HCT116 (cell line): ENCODE results near the gene DOCK9.

Experiments
- CEBPB ChIP-seq: IDR thresholded peaks from 2 replicates; pipeline ENCODE4 v1.6.1; 2012; ENCODE audit warnings: low read depth
- EGR1 ChIP-seq: IDR thresholded peaks from 2 replicates; pipeline ENCODE4 v1.6.1; 2012; ENCODE audit warnings: low read depth
- EZH2 ChIP-seq: fragments of 200-600 bp; sonication (generic); IDR thresholded peaks from 2 replicates; pipeline ENCODE4 v1.6.1; 2017; ENCODE audit warnings: antibody characterized with exemption, mixed run types
- EZH2phosphoT487 ChIP-seq: fragments of 200-600 bp; IDR thresholded peaks from 2 replicates; pipeline ENCODE4 v1.6.1; 2018; ENCODE audit warnings: antibody characterized with exemption, borderline replicate concordance
- FOSL1 ChIP-seq: IDR thresholded peaks from 2 replicates; pipeline ENCODE4 v1.6.1; 2012; ENCODE audit warnings: low read depth
- POLR2A ChIP-seq: IDR thresholded peaks from 2 replicates; pipeline ENCODE4 v1.7.0; 2011; ENCODE audit warnings: borderline replicate concordance; ENCODE audit not compliant: insufficient read depth, insufficient read length; ENCODE audit errors: extremely low read depth
- POLR2AphosphoS5 ChIP-seq: IDR thresholded peaks from 2 replicates; pipeline ENCODE4 v1.6.1; 2011; ENCODE audit warnings: mild to moderate bottlenecking, low read depth, low read length, moderate library complexity
- RAD21 ChIP-seq: IDR thresholded peaks from 2 replicates; pipeline ENCODE4 v1.6.1; 2012; ENCODE audit warnings: low read depth, mild to moderate bottlenecking
- SP1 ChIP-seq: IDR thresholded peaks from 2 replicates; pipeline ENCODE4 v1.6.1; 2012; ENCODE audit warnings: low read depth
- TCF7L2 ChIP-seq: IDR thresholded peaks from 2 replicates; pipeline ENCODE4 v1.7.0; 2011; ENCODE audit warnings: borderline replicate concordance, inconsistent platforms; ENCODE audit not compliant: insufficient read depth, insufficient read length; ENCODE audit errors: extremely low read depth
- TF ChIP-seq, protein P1 (sequence below), 3 experiments: fragments of 200-600 bp in 1 of 3; sonication (generic) in 1 of 3; IDR thresholded peaks in 2 of 3; conservative IDR thresholded peaks in 1 of 3; 2 replicates each; pipeline ENCODE4 v1.5.1; 2012 to 2017; ENCODE audit warnings: low read depth in 2 of 3, low read length in 2 of 3, antibody characterized with exemption in 1 of 3, borderline replicate concordance in 1 of 3, control low read depth in 1 of 3, mild to moderate bottlenecking in 1 of 3, mixed read lengths in 1 of 3, mixed run types in 1 of 3, moderate library complexity in 1 of 3; ENCODE audit not compliant: insufficient read depth in 1 of 3
- TF ChIP-seq, protein P2 (sequence below): IDR thresholded peaks from 2 replicates; pipeline ENCODE4 v1.6.1; 2012; ENCODE audit warnings: low read depth
- TF ChIP-seq, protein P3 (sequence below): IDR thresholded peaks from 2 replicates; pipeline ENCODE4 v1.6.1; 2012

DNA sequence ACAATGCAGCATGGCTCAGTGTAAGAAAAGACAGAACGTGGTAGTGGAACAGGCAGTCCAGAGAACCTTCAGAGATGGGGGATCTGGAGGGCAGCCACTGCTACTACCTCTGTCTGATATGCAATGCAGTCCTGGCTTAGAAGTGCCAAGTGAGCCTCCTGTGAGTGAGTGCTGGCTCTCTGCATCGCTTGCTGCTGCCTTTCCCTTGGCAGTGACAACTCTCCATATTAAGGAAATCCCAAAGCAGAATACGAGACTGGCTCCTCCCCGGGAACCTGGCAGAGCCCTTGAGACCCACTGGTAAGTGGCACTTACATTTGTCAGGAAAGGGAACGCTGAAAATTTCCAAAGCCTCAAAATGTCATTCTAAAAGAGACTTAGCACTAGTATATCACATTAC, 7.5 kb downstream of the DOCK9 start:
- TF ChIP-seq TCF7L2: no peak
- TF ChIP-seq, protein P1, sequence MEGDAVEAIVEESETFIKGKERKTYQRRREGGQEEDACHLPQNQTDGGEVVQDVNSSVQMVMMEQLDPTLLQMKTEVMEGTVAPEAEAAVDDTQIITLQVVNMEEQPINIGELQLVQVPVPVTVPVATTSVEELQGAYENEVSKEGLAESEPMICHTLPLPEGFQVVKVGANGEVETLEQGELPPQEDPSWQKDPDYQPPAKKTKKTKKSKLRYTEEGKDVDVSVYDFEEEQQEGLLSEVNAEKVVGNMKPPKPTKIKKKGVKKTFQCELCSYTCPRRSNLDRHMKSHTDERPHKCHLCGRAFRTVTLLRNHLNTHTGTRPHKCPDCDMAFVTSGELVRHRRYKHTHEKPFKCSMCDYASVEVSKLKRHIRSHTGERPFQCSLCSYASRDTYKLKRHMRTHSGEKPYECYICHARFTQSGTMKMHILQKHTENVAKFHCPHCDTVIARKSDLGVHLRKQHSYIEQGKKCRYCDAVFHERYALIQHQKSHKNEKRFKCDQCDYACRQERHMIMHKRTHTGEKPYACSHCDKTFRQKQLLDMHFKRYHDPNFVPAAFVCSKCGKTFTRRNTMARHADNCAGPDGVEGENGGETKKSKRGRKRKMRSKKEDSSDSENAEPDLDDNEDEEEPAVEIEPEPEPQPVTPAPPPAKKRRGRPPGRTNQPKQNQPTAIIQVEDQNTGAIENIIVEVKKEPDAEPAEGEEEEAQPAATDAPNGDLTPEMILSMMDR (IDR thresholded peaks at IDR 0.05 in 2 of 3, conservative IDR thresholded peaks at IDR 0.05 in 1 of 3; ENCODE audit: borderline replicate concordance in 1 of 3, insufficient read depth in 1 of 3, low read depth in 2 of 3, low read length in 2 of 3): no peak
- no peak for TF ChIP-seq POLR2AphosphoS5
- TF ChIP-seq, protein P2, sequence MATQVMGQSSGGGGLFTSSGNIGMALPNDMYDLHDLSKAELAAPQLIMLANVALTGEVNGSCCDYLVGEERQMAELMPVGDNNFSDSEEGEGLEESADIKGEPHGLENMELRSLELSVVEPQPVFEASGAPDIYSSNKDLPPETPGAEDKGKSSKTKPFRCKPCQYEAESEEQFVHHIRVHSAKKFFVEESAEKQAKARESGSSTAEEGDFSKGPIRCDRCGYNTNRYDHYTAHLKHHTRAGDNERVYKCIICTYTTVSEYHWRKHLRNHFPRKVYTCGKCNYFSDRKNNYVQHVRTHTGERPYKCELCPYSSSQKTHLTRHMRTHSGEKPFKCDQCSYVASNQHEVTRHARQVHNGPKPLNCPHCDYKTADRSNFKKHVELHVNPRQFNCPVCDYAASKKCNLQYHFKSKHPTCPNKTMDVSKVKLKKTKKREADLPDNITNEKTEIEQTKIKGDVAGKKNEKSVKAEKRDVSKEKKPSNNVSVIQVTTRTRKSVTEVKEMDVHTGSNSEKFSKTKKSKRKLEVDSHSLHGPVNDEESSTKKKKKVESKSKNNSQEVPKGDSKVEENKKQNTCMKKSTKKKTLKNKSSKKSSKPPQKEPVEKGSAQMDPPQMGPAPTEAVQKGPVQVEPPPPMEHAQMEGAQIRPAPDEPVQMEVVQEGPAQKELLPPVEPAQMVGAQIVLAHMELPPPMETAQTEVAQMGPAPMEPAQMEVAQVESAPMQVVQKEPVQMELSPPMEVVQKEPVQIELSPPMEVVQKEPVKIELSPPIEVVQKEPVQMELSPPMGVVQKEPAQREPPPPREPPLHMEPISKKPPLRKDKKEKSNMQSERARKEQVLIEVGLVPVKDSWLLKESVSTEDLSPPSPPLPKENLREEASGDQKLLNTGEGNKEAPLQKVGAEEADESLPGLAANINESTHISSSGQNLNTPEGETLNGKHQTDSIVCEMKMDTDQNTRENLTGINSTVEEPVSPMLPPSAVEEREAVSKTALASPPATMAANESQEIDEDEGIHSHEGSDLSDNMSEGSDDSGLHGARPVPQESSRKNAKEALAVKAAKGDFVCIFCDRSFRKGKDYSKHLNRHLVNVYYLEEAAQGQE: no peak
- no peak for TF ChIP-seq CEBPB
- TF ChIP-seq, protein P3, sequence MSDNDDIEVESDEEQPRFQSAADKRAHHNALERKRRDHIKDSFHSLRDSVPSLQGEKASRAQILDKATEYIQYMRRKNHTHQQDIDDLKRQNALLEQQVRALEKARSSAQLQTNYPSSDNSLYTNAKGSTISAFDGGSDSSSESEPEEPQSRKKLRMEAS: no peak
- no peak for TF ChIP-seq RAD21
- TF ChIP-seq POLR2A: no peak
- TF ChIP-seq EZH2phosphoT487: no peak
- TF ChIP-seq EZH2: no peak
- TF ChIP-seq SP1: no peak
- TF ChIP-seq EGR1: no peak
- TF ChIP-seq FOSL1: no peak
